Gastroesophageal sphincter (tissue), 4 donors: ENCODE measurements around the gene RNASE11. TPM values are rescaled to one million over a fixed set of nuclear protein-coding genes. Genes with fewer than 3 reads are reported as not detected.
"Not testable (repeated sequence)": the region's sequence is repeated elsewhere in the genome, so short reads cannot be mapped to it uniquely, and the experiment has no call there.

Source experiments
- ATAC-seq: fragments of 150-250 bp; one replicate; pipeline ENCODE4 v1.9.1; 2016; ENCODE audit warnings: mild to moderate bottlenecking, moderate library complexity
- H3K27ac ChIP-seq, 4 donors: fragments of 200-600 bp; sonication (generic) in 3 of 4; 1 replicate in 3 of 4; 2 replicates in 1 of 4; pipeline ENCODE4 v1.5.1; 2016 to 2019
- H3K27me3 ChIP-seq: fragments of 200-600 bp; sonication (generic); one replicate; pipeline ENCODE4 v1.5.1; 2019
- H3K36me3 ChIP-seq, 2 donors: fragments of 200-600 bp; sonication (generic); one replicate each; pipeline ENCODE4 v1.5.1; 2019; ENCODE audit warnings: control low read depth in 1 of 2
- H3K4me1 ChIP-seq, 3 donors: fragments of 200-600 bp; sonication (generic); 1 replicate in 2 of 3; 2 replicates in 1 of 3; pipeline ENCODE4 v1.5.1; 2016 to 2019; ENCODE audit warnings: control low read depth in 2 of 3
- H3K4me3 ChIP-seq, 2 donors: fragments of 200-600 bp; sonication (generic); one replicate each; pipeline ENCODE4 v1.5.1; 2019; ENCODE audit warnings: mild to moderate bottlenecking in 1 of 2, moderate library complexity in 1 of 2
- H3K9me3 ChIP-seq, 3 donors: fragments of 200-600 bp; sonication (generic); one replicate each; pipeline ENCODE4 v1.5.1; 2017 to 2019; ENCODE audit warnings: control low read depth in 2 of 3
- EP300 ChIP-seq: sonication (generic); formaldehyde crosslinking; IDR thresholded peaks from one replicate; pipeline ENCODE4 v1.6.1; 2017; ENCODE audit warnings: antibody characterized with exemption, mild to moderate bottlenecking
- POLR2A ChIP-seq, 2 donors: fragments of 450-650 bp; IDR thresholded peaks; one replicate each; pipeline ENCODE4 v1.6.1; 2017; ENCODE audit warnings: antibody characterized with exemption in 2 of 2, mild to moderate bottlenecking in 2 of 2, moderate library complexity in 1 of 2
- POLR2AphosphoS5 ChIP-seq: sonication (generic); formaldehyde crosslinking; IDR thresholded peaks from one replicate; pipeline ENCODE4 v1.6.1; 2017; ENCODE audit warnings: antibody characterized with exemption
- WGBS, 2 donors: methylation state at CpG; one replicate each; pipeline ENCODE4 v1.1.5; 2018; ENCODE audit warnings: low coverage in 1 of 2; 5-methylcytosine and 5-hydroxymethylcytosine counted together
- total RNA-seq, 4 donors: library from RNA; depleted of rRNA; stranded (reverse); fragments of >200 nt; gene quantifications; one replicate each; pipeline ENCODE4 v1.1.0, GENCODE V29; 2016
- TF ChIP-seq, protein P1 (sequence below), 4 experiments: fragments of 200-600 bp in 2 of 4; fragments of 450-650 bp in 2 of 4; sonication (generic) in 1 of 4; IDR thresholded peaks; one replicate each; pipeline ENCODE4 v1.5.1; 2017 to 2019; ENCODE audit warnings: antibody characterized with exemption in 4 of 4, mild to moderate bottlenecking in 2 of 4, moderate library complexity in 2 of 4

The RNASE11 gene
- total RNA-seq, 4 donors from 2014 or later = not detected

DNA sequence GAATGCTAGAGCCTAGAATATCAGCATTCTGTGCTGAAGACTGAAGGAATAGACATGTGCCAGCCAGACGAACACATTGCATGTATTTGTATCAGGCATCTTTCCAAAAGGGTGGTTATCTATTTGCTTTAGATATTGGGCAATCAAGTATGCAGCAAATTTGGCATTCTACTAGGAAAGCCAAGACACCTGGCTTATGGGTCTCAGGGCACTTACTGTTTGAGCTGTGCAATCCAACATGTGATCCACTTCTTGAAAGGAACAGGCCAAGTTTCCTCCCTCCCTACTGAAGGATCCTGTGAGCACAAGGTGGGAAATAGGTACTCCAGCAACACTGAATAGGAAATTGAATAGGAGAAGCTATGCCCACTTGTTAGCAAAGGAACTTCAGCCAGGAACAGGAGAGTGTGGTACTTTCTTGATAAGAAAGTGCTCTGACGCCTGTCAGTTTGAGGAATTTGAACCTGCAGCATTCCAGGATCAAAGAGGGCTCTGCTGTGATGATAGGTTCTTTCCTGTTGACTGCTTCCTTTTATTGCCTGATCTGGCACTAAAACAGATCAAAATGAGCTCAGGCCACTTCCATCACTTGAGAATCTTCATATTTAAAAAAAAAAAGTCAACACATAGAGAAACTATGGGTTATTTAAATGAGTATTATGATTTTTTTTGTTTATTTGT is 33.1 kb upstream of the RNASE11 start:
- WGBS, 2 donors = 60 to 100% methylated on average over 1 to 2 of the region's 2 CpGs
- no peak overlapping the region for H3K27ac ChIP-seq

DNA sequence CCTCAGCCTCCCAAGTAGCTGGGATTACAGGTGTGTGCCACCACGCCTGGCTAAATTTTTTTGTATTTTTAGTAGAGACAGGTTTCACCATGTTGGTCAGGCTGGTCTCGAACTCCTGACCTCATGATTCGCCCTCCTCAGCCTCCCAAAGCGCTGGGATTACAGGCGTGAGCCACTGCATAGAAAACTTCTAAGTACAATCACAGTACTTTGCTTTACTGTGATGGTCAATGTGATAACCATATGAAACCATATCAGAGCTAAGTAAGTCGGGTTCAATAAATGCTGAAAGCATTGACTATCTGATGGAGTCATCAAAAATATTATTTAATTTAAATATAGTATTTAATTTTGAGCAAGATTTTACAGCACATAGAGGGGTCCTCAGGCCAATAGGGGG is 31.9 kb upstream of the RNASE11 start:
- H3K9me3 ChIP-seq, ATAC-seq, H3K27ac ChIP-seq, H3K36me3 ChIP-seq, H3K4me3 ChIP-seq: not testable (repeated sequence)
- peaks cover 15% of the 10 kb centered on the region for H3K27me3 ChIP-seq
- peaks cover 0 to 19% (median 3%) of the 10 kb centered on the region in 3 donors for H3K4me1 ChIP-seq
- WGBS, 2 donors = 83 to 85% methylated on average over 4 to 6 of the region's 6 CpGs

More for the DNA sequence above, 33.1 kb upstream of the RNASE11 start:
- Histone ChIP-seq H3K27me3 (peaks cover 15% of the 10 kb centered on the region), H3K4me3 (no peak overlapping the region), H3K36me3 (no peaks in the 10 kb centered on the region), H3K9me3 (peaks cover 0 to 10% (median 0%) of the 10 kb centered on the region in 3 donors), H3K4me1 (peaks cover 0 to 25% (median 0%) of the 10 kb centered on the region in 3 donors)
- no peak for TF ChIP-seq EP300
- no peak for TF ChIP-seq POLR2A (IDR thresholded peaks at IDR 0.05)
- ATAC-seq = no peak

DNA sequence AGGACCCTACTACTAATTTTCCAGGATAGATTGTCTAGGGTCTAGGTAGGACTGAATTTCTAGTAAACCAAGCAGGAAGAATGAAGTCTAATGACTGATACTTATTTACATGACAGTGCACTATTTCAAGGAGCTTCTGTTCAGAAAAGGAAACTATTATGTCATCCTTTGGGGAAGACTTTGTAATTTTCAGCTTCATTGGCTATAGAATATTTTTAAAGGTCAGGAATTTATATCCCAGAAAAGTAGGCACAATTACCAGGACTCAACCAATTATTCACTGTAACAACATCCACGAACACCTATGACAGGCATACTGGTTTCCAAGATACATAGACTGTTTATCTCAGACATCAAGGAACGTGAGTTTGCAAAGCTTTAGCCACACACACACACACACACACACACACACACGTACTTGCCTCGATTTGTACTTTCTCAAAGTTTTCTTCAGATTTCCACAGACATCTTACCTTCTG is 30.5 kb upstream of the RNASE11 start:
- 43 to 51% methylated on average over 4 of the region's 4 CpGs for WGBS, 2 donors
- H3K27me3 ChIP-seq = peaks cover 9% of the 10 kb centered on the region
- H3K4me3 ChIP-seq = no peak overlapping the region
- no peak overlapping the region for H3K27ac ChIP-seq
- ATAC-seq = no peak
- peaks cover 0 to 22% (median 7%) of the 10 kb centered on the region in 3 donors for H3K4me1 ChIP-seq
- H3K9me3 ChIP-seq = no peaks in the 10 kb centered on the region
- H3K36me3 ChIP-seq = no peaks in the 10 kb centered on the region
- TF ChIP-seq POLR2A (IDR thresholded peaks at IDR 0.05) (no peak), EP300 (no peak), POLR2AphosphoS5 (no peak)
- TF ChIP-seq, protein P1, sequence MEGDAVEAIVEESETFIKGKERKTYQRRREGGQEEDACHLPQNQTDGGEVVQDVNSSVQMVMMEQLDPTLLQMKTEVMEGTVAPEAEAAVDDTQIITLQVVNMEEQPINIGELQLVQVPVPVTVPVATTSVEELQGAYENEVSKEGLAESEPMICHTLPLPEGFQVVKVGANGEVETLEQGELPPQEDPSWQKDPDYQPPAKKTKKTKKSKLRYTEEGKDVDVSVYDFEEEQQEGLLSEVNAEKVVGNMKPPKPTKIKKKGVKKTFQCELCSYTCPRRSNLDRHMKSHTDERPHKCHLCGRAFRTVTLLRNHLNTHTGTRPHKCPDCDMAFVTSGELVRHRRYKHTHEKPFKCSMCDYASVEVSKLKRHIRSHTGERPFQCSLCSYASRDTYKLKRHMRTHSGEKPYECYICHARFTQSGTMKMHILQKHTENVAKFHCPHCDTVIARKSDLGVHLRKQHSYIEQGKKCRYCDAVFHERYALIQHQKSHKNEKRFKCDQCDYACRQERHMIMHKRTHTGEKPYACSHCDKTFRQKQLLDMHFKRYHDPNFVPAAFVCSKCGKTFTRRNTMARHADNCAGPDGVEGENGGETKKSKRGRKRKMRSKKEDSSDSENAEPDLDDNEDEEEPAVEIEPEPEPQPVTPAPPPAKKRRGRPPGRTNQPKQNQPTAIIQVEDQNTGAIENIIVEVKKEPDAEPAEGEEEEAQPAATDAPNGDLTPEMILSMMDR (IDR thresholded peaks at IDR 0.05) = no peak

DNA sequence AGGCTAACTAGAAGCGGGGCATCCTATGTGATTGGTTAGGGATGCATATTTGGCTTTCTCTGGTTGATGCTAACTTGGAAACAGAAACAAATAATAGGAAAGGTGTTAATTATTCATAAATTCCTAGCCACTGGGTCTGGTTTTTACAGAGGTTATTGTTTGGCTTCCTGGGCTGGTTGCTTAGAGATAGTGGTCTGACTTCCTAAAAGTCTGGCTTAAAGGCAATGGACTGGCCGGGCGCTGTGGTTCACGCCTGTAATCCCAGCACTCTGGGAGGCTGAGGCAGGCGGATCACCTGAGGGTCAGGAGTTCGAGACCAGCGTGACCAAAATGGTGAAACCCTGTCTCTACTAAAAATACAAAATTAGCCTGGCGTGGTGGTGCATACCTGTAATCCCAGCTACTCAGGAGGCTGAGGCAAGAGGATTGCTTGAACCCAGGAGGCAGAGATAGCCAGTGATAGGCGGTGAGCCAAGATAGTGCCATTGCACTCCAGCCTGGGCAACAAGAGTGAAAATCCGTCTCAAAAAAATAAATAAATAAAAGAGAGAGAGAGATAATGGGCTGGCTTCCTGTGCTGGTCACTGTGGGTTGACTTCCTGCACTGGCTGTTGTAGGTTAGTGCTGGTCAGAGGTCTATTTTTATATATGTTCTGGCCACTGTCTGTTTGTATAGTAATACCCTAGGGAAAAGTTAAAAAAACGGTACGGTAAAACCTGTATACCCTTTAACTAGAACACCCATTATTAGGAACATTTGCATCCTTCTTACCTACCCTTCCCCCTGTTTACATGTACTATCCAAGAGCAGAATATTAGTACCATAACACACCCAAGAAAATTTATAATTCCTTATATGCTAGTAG is 29.6 kb upstream of the RNASE11 start:
- Histone ChIP-seq H3K4me3 (no peak overlapping the region), H3K27me3 (no peaks in the 10 kb centered on the region), H3K4me1 (peaks cover 0 to 19% (median 7%) of the 10 kb centered on the region in 3 donors), H3K9me3 (no peaks in the 10 kb centered on the region), H3K27ac (no peak overlapping the region), H3K36me3 (no peaks in the 10 kb centered on the region)
- TF ChIP-seq POLR2AphosphoS5 = no peak
- TF ChIP-seq, protein P1 (IDR thresholded peaks at IDR 0.05) = no peak
- no peak for TF ChIP-seq EP300
- TF ChIP-seq POLR2A (IDR thresholded peaks at IDR 0.05) = no peak
- 72 to 84% methylated on average over 4 to 9 of the region's 12 CpGs for WGBS, 2 donors
- ATAC-seq = no peak

DNA sequence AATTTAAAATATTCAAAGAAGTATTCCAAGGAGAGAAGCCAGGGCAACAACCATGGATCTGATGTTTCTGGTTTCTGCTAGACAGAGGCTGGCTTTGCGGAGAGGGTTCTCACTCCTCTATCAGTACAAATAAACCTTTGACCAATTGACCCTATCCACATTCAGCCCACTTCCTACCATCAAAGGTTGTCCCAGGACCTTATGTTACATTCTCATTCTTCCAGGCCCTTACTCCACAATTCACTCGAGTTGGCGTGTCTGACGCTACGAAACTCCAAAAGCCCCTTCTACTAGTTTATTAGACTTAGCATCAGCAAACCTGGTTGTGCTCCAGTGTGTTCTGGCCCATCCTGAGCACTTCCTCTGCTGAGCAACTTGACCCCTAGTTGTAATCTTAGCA is 28.2 kb upstream of the RNASE11 start:
- Histone ChIP-seq H3K27me3 (no peaks in the 10 kb centered on the region), H3K4me1 (peaks cover 0 to 33% (median 7%) of the 10 kb centered on the region in 3 donors), H3K9me3 (no peaks in the 10 kb centered on the region), H3K27ac (no peak overlapping the region), H3K4me3 (no peak overlapping the region), H3K36me3 (no peaks in the 10 kb centered on the region)
- no peak for ATAC-seq
- no peak for TF ChIP-seq POLR2AphosphoS5
- TF ChIP-seq, protein P1 (IDR thresholded peaks at IDR 0.05) = no peak
- no peak for TF ChIP-seq EP300
- WGBS, 2 donors = 88 to 98% methylated on average over 5 of the region's 5 CpGs
